HepG2 (cell line): ENCODE results near the gene RNPEPL1. TPM values are rescaled to one million over a fixed set of nuclear protein-coding genes. Genes with fewer than 3 reads are reported as not detected.
"Not testable (repeated sequence)": the region's sequence is repeated elsewhere in the genome, so short reads cannot be mapped to it uniquely, and the experiment has no call there.

Experiments used
- ATAC-seq: fragments of 200-7000 bp; cut with Tn5 transposase; 3 replicates; pipeline ENCODE4 v1.9.1; 2020; ENCODE audit warnings: mild to moderate bottlenecking, moderate library complexity
- BruUV-seq: library from RNA; stranded (reverse); fragments of 400-500 nt; replicated peaks from 2 replicates; lab custom pipeline; 2021; lab: Mats Ljungman, UMichigan
- CTCF ChIA-PET: fragments of 300-600 bp; formaldehyde crosslinking; extraction: SDS; loops from one replicate; lab custom pipeline; 2021; ENCODE audit warnings: low total read pairs, inconsistent platforms, low intra/inter-chr PET ratio; lab: Yijun Ruan, JAX
- POLR2A ChIA-PET: fragments of 350-600 bp; sonication (Branson Sonifier 250); formaldehyde crosslinking; loops from one replicate; lab custom pipeline; 2020; ENCODE audit warnings: antibody characterized with exemption, inconsistent platforms; lab: Yijun Ruan, JAX
- DNase-seq: peaks from one replicate; pipeline ENCODE4 v3.0.0-alpha.2; 2015; ENCODE audit warnings: low spot score
- FAIRE-seq: peaks from 3 replicates; lab custom pipeline; 2011; peaks lifted over from hg19 to GRCh38; lab: Jason Lieb, UNC
- H2AFZ ChIP-seq: one replicate; pipeline ENCODE4 v1.6.1; 2011; ENCODE audit warnings: low read length, inconsistent platforms
- H3K27ac ChIP-seq: fragments of 300-600 bp; 3 replicates; pipeline ENCODE4 v1.8.0; 2011; ENCODE audit warnings: mixed run types, mild to moderate bottlenecking, mixed read lengths, low read length, inconsistent platforms; ENCODE audit not compliant: insufficient read depth; ENCODE audit errors: extremely low read length
- H3K27me3 ChIP-seq, 2 experiments: fragments of 200-600 bp in 1 of 2; 2 replicates in 1 of 2; 3 replicates in 1 of 2; pipeline versions ENCODE4 v1.6.0 to v1.8.0; 2011; ENCODE audit warnings: low read length in 2 of 2, mild to moderate bottlenecking in 2 of 2, moderate library complexity in 2 of 2, inconsistent platforms in 1 of 2; ENCODE audit not compliant: insufficient read depth in 2 of 2, control insufficient read depth in 1 of 2
- H3K36me3 ChIP-seq, 2 experiments: fragments of 200-600 bp in 1 of 2; replicated peaks in 1 of 2; 2 replicates in 1 of 2; 3 replicates in 1 of 2; pipeline versions ENCODE4 v1.5.1 to v1.8.0; 2011; ENCODE audit warnings: low read length in 2 of 2, inconsistent platforms in 1 of 2; ENCODE audit not compliant: insufficient read depth in 2 of 2, control insufficient read depth in 1 of 2
- H3K4me1 ChIP-seq: 2 replicates; pipeline ENCODE4 v1.5.1; 2012; ENCODE audit warnings: low read length, inconsistent platforms; ENCODE audit not compliant: insufficient read depth
- H3K4me2 ChIP-seq: 2 replicates; pipeline ENCODE4 v1.6.0; 2011; ENCODE audit warnings: low read depth, low read length, inconsistent platforms
- H3K4me3 ChIP-seq, 3 experiments: fragments of 200-600 bp in 1 of 3; sonication (generic), shearing (Covaris generic) in 1 of 3; replicated peaks in 1 of 3; 2 replicates each; pipeline ENCODE4 v1.5.1; 2011 to 2016; ENCODE audit warnings: low read length in 3 of 3, inconsistent platforms in 2 of 3, low read depth in 2 of 3, mild to moderate bottlenecking in 2 of 3, control low read depth in 1 of 3, mixed read lengths in 1 of 3; ENCODE audit not compliant: insufficient read depth in 1 of 3
- H3K79me2 ChIP-seq: one replicate; pipeline ENCODE4 v1.6.1; 2011; ENCODE audit warnings: low read length, inconsistent platforms; ENCODE audit not compliant: insufficient read depth
- H3K9ac ChIP-seq: 2 replicates; pipeline ENCODE4 v1.6.0; 2011; ENCODE audit warnings: mild to moderate bottlenecking, low read depth, low read length, inconsistent platforms; ENCODE audit not compliant: insufficient read depth
- H3K9me3 ChIP-seq: 2 replicates; pipeline ENCODE4 v1.5.1; 2012; ENCODE audit warnings: mild to moderate bottlenecking, low read length
- H4K20me1 ChIP-seq: 2 replicates; pipeline ENCODE4 v1.6.0; 2011; ENCODE audit warnings: inconsistent platforms, mild to moderate bottlenecking, low read length, moderate library complexity; ENCODE audit not compliant: insufficient read depth
- HMG20B ChIP-seq: conservative IDR thresholded peaks from 2 replicates; pipeline ENCODE4 v1.6.1; 2016; ENCODE audit warnings: missing genetic modification reagents, missing compliant biosample characterization
- ZNF253 ChIP-seq: sonication (generic); formaldehyde crosslinking; IDR thresholded peaks from 2 replicates; pipeline ENCODE4 v1.8.0; 2022; ENCODE audit warnings: mild to moderate bottlenecking, missing genetic modification reagents, borderline replicate concordance
- ZNF713 ChIP-seq: sonication (generic); formaldehyde crosslinking; IDR thresholded peaks from 2 replicates; pipeline ENCODE4 v1.4.0; 2020; ENCODE audit warnings: mild to moderate bottlenecking, missing genetic modification reagents
- WGBS: methylation state at CpG from one replicate; pipeline ENCODE4 v1.1.6; 2017; ENCODE audit warnings: low lambda C conversion rate; 5-methylcytosine and 5-hydroxymethylcytosine counted together
- in situ Hi-C: cut with HindIII; loops from 2 replicates; pipeline ENCODE4 v1.10.0; 2017; ENCODE audit warnings: low pct_unique_long_range_greater_than_20kb; ENCODE audit not compliant: extremely low pct_ligation_motif_present
- intact Hi-C: fragments of 100-400 bp; cut with micrococcal nuclease; formaldehyde crosslinking; loops from one replicate; pipeline ENCODE4 v1.10.0; 2022; ENCODE audit not compliant: unreplicated experiment
- polyA plus RNA-seq, 8 experiments: library from polyadenylated mRNA; depleted of rRNA in 3 of 8; stranded (reverse) in 7 of 8; unstranded in 1 of 8; fragments of >200 nt; fragmentation: Illumina TruSeq in 4 of 8; extraction: Trizol in 4 of 8; gene quantifications; 2 replicates each; pipeline versions ENCODE4 v1.2.1 to v1.2.3, GENCODE V29; 2011 to 2016; ENCODE audit warnings: low read depth in 4 of 8, missing spikeins in 1 of 8, mixed read lengths in 1 of 8; ENCODE audit not compliant: insufficient read depth in 1 of 8
- total RNA-seq, 5 experiments: library from RNA; depleted of rRNA; stranded (reverse); fragments of >200 nt; fragmentation: Illumina TruSeq; extraction: Trizol; gene quantifications; 2 replicates each; pipeline ENCODE4 v1.2.3, GENCODE V29; 2016; ENCODE audit warnings: low read depth in 1 of 5
- TF ChIP-seq, protein P1 (sequence below): sonication (generic); formaldehyde crosslinking; IDR thresholded peaks from 2 replicates; pipeline ENCODE4 v1.4.0; 2020; ENCODE audit warnings: missing genetic modification reagents, borderline replicate concordance

RNPEPL1 gene
- total and polyA plus RNA-seq, 2 of the 13 experiments (the other 11 are each of a cell fraction or from before 2014, with no cell fraction given), result 13.0 to 18.0 TPM

GRCh38 chr2:240538031-240538780 lies 30.1 kb upstream of the RNPEPL1 start:
- no peaks in the 10 kb centered on the region for H3K9me3 ChIP-seq
- H3K4me3 ChIP-seq, result no peak overlapping the region
- ChIA-PET CTCF (no interaction called here), POLR2A (no interaction called here)
- 98% methylated on average over 38 of the region's 43 CpGs for WGBS
- no peak for FAIRE-seq
- H2AFZ ChIP-seq, result no peak overlapping the region
- in situ Hi-C loops, result no loop called here
- no peak overlapping the region for H3K27ac ChIP-seq
- no peaks in the 10 kb centered on the region for H3K27me3 ChIP-seq
- H3K4me2 ChIP-seq, result no peak overlapping the region
- H3K36me3 ChIP-seq, result peaks cover 4 to 45% of the 10 kb centered on the region in 2 experiments; a peak in 4 of 5 replicates
- no peak overlapping the region for H3K9ac ChIP-seq
- TF ChIP-seq, protein P1, sequence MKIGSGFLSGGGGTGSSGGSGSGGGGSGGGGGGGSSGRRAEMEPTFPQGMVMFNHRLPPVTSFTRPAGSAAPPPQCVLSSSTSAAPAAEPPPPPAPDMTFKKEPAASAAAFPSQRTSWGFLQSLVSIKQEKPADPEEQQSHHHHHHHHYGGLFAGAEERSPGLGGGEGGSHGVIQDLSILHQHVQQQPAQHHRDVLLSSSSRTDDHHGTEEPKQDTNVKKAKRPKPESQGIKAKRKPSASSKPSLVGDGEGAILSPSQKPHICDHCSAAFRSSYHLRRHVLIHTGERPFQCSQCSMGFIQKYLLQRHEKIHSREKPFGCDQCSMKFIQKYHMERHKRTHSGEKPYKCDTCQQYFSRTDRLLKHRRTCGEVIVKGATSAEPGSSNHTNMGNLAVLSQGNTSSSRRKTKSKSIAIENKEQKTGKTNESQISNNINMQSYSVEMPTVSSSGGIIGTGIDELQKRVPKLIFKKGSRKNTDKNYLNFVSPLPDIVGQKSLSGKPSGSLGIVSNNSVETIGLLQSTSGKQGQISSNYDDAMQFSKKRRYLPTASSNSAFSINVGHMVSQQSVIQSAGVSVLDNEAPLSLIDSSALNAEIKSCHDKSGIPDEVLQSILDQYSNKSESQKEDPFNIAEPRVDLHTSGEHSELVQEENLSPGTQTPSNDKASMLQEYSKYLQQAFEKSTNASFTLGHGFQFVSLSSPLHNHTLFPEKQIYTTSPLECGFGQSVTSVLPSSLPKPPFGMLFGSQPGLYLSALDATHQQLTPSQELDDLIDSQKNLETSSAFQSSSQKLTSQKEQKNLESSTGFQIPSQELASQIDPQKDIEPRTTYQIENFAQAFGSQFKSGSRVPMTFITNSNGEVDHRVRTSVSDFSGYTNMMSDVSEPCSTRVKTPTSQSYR, result no peak
- no peak for TF ChIP-seq ZNF713 (CRISPR knock-in tag)
- TF ChIP-seq HMG20B (CRISPR knock-in tag), result no peak
- no peak for TF ChIP-seq ZNF253 (CRISPR knock-in tag)
- BruUV-seq, result no TSS peak
- no peaks in the 10 kb centered on the region for H3K4me1 ChIP-seq
- no peaks in the 10 kb centered on the region for H4K20me1 ChIP-seq
- no peak for DNase-seq
- intact Hi-C loops, result no loop called here
- ATAC-seq, result no peak
- H3K79me2 ChIP-seq, result no peaks in the 10 kb centered on the region

DNA sequence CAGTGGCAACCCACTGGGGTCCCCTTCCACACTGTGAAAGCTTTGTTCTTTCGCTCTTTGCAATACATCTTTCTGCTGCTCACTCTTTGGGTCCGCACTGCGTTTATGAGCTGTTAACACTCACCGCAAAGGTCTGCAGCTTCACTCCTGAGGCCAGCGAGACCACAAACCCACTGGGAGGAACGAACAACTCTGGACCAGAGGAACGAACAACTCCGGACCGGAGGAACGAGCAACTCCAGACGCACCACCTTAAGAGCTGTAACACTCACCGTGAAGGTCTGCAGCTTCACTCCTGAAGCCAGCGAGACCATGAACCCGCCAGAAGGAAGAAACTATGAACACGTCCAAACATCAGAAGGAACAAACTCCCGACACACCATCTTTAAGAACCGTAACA lies 29.2 kb upstream of the RNPEPL1 start:
- H3K9me3 ChIP-seq, intact Hi-C loops, H3K27ac ChIP-seq, FAIRE-seq, BruUV-seq, H3K79me2 ChIP-seq, H3K4me1 ChIP-seq, H2AFZ ChIP-seq, in situ Hi-C loops, H3K4me2 ChIP-seq, ATAC-seq, POLR2A ChIA-PET, H3K27me3 ChIP-seq, H3K4me3 ChIP-seq, H3K9ac ChIP-seq, CTCF ChIA-PET, DNase-seq, H4K20me1 ChIP-seq: not testable (repeated sequence)
- H3K36me3 ChIP-seq, result peaks cover 4 to 43% of the 10 kb centered on the region in 2 experiments; a peak in 4 of 5 replicates
- 97% methylated on average over 17 of the region's 17 CpGs for WGBS
